ENCODE data around the gene NSD1.

GRCh38 chr5:177313561-177314259 is 180.1 kb downstream of the NSD1 start:
- no peak for TF ChIP-seq EZH2phosphoT487 (IDR thresholded peaks at IDR 0.05; ENCODE audit: borderline replicate concordance, low read length)
- TF ChIP-seq CTCF (conservative IDR thresholded peaks at IDR 0.05; ENCODE audit: low read depth, low read length) = no peak
- no peak for TF ChIP-seq EZH2 (IDR thresholded peaks at IDR 0.05; ENCODE audit: low read length, unreplicated experiment)
